CD4-positive, alpha-beta T cell (primary cell): ENCODE data around the gene PODNL1. TPM values are rescaled to one million over a fixed set of nuclear protein-coding genes. Genes with fewer than 3 reads are reported as not detected.

Experiments
- ATAC-seq: fragments of 200-7000 bp; cut with Tn5 transposase; one replicate; pipeline ENCODE4 v1.10.0; 2022; ENCODE audit warnings: mild to moderate bottlenecking; ENCODE audit not compliant: poor library complexity
- CTCF ChIA-PET: fragments of 350-600 bp; sonication (Branson Sonifier 250); formaldehyde crosslinking; loops from one replicate; lab custom pipeline; 2021; ENCODE audit warnings: antibody characterized with exemption, inconsistent platforms; lab: Charles Lee
- POLR2A ChIA-PET: fragments of 350-600 bp; sonication (Branson Sonifier 250); formaldehyde crosslinking; loops from one replicate; lab custom pipeline; 2021; ENCODE audit warnings: antibody characterized with exemption, inconsistent platforms; lab: Charles Lee
- DNase-seq, 14 experiments: peaks; one replicate each; pipeline ENCODE4 v3.0.0-alpha.2; 2013 to 2020; ENCODE audit warnings: mixed read lengths in 2 of 14
- H3K27ac ChIP-seq, 2 donors: one replicate each; pipeline versions ENCODE4 v1.5.1 to v1.7.0; 2013; ENCODE audit warnings: low read length in 2 of 2, low read depth in 1 of 2, mild to moderate bottlenecking in 1 of 2
- H3K27me3 ChIP-seq, 2 experiments: 1 replicate in 1 of 2; 2 replicates in 1 of 2; pipeline versions ENCODE4 v1.6.1 to v1.7.0; 2013; ENCODE audit warnings: low read length in 2 of 2, control low read depth in 1 of 2, mild to moderate bottlenecking in 1 of 2, moderate library complexity in 1 of 2; ENCODE audit not compliant: insufficient read depth in 2 of 2, control insufficient read depth in 1 of 2
- H3K36me3 ChIP-seq: one replicate; pipeline ENCODE4 v1.6.1; 2013; ENCODE audit warnings: low read length, control low read depth; ENCODE audit not compliant: insufficient read depth
- H3K4me1 ChIP-seq: one replicate; pipeline ENCODE4 v1.6.1; 2013; ENCODE audit warnings: low read length, control low read depth; ENCODE audit not compliant: insufficient read depth
- H3K4me3 ChIP-seq: one replicate; pipeline ENCODE4 v1.5.1; 2013; ENCODE audit warnings: mild to moderate bottlenecking, low read length, moderate library complexity
- H3K9me3 ChIP-seq, 2 experiments: 1 replicate in 1 of 2; 2 replicates in 1 of 2; pipeline versions ENCODE4 v1.6.1 to v1.7.0; 2013; ENCODE audit warnings: low read length in 2 of 2, mild to moderate bottlenecking in 2 of 2, control low read depth in 1 of 2, moderate library complexity in 1 of 2; ENCODE audit not compliant: control insufficient read depth in 1 of 2, insufficient read depth in 1 of 2
- H3K27ac Mint-ChIP-seq: one replicate; pipeline ENCODE4 v1.8.0; 2020; ENCODE audit warnings: mixed read lengths
- H3K27me3 Mint-ChIP-seq: one replicate; pipeline ENCODE4 v1.8.0; 2021; ENCODE audit warnings: mixed read lengths
- H3K36me3 Mint-ChIP-seq: one replicate; pipeline ENCODE4 v1.8.0; 2021; ENCODE audit warnings: low read depth, mixed read lengths
- H3K4me1 Mint-ChIP-seq: one replicate; pipeline ENCODE4 v1.8.0; 2021; ENCODE audit warnings: low read depth, mixed read lengths
- H3K4me3 Mint-ChIP-seq: one replicate; pipeline ENCODE4 v1.8.0; 2020; ENCODE audit warnings: mild to moderate bottlenecking, mixed read lengths
- H3K9me3 Mint-ChIP-seq: one replicate; pipeline ENCODE4 v1.8.0; 2020; ENCODE audit warnings: mixed read lengths
- CTCF ChIP-seq: fragments of 200-600 bp; IDR thresholded peaks from one replicate; pipeline ENCODE4 v1.8.0; 2022; ENCODE audit warnings: antibody characterized with exemption, mild to moderate bottlenecking
- intact Hi-C, 2 experiments: fragments of 100-400 bp; cut with DNase I in 1 of 2; cut with micrococcal nuclease in 1 of 2; formaldehyde crosslinking; loops; one replicate each; pipeline versions ENCODE4 v1.15.1 to v1.9.0; 2023 to 2025; cut with DNase I, micrococcal nuclease
- total RNA-seq, 174 experiments: library from RNA in 2 of 174; stranded (reverse) in 2 of 174; gene quantifications; one replicate each; pipeline ENCODE4 v1.2.3 and lab custom pipeline; 2021 to 2026

The PODNL1 gene
- total RNA-seq, 2 experiments from 2014 or later: not detected

- H3K4me1 ChIP-seq: peaks cover 19% of the 10 kb centered on the region
- intact Hi-C loops: loop anchor here in 1 of 2 experiments (5.0 kb wide), 2 partner anchors 99 to 784 kb away; partner anchors contain the start of genes RFX1 and ZNF333
- H3K36me3 Mint-ChIP-seq: peaks cover 25% of the 10 kb centered on the region
- H3K27ac Mint-ChIP-seq: no peak overlapping the region
- peaks cover 13% of the 10 kb centered on the region for H3K4me1 Mint-ChIP-seq
- no peaks in the 10 kb centered on the region for H3K27me3 Mint-ChIP-seq
- no peaks in the 10 kb centered on the region for H3K27me3 ChIP-seq
- H3K27ac ChIP-seq: no peak overlapping the region
- no peak overlapping the region for H3K4me3 ChIP-seq
- H3K9me3 Mint-ChIP-seq: no peaks in the 10 kb centered on the region
- CTCF ChIA-PET: no interaction called here
- peaks cover 21% of the 10 kb centered on the region for H3K36me3 ChIP-seq
- POLR2A ChIA-PET: no interaction called here
- H3K4me3 Mint-ChIP-seq: peak overlapping the region; percentile 42
- DNase-seq (no peak), ATAC-seq (no peak)
- no peaks in the 10 kb centered on the region for H3K9me3 ChIP-seq
- no peak for TF ChIP-seq CTCF
These were observed 29.5 kb downstream of the PODNL1 start for GRCh38 chr19:13908674-13909073.

DNA sequence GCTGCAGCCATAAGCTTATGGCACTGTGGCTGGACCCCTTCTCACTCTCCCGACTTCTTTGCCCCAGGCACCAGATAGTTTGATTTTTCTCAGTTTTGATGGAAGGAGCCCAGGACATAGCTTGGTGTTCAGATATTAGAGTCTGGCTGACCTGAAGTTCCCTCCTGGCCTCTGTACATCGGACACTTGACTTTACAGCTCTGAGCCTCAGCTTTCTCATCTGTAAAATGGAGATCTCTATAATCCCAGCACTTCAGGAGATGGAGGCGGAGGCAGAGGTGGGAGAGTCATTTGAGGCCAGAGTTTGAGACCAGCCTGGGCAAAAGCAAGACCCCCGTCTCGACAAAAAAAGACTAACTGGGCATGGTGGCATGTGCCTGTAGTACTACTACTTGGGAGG, 31.3 kb downstream of the PODNL1 start:
- no peaks in the 10 kb centered on the region for H3K9me3 ChIP-seq
- intact Hi-C loops: loop anchor here in 1 of 2 experiments (1.0 to 5.0 kb wide), 4 partner anchors 26 to 785 kb away; partner anchors contain the start of genes DCAF15, RFX1 and ZNF333
- TF ChIP-seq CTCF: no peak
- H3K27me3 Mint-ChIP-seq: no peaks in the 10 kb centered on the region
- no peak overlapping the region for H3K27ac ChIP-seq
- H3K27ac Mint-ChIP-seq: peak overlapping the region; percentile 28
- POLR2A ChIA-PET: interaction anchor here (0.8 to 2.7 kb wide), 5 partner anchors 10 to 125 kb away, joined by 4 to 9 read pairs (median 4); partner anchors contain the start of genes DCAF15, IL27RA and RFX1
- peaks cover 13% of the 10 kb centered on the region for H3K4me1 Mint-ChIP-seq
- no peaks in the 10 kb centered on the region for H3K27me3 ChIP-seq
- H3K9me3 Mint-ChIP-seq: no peaks in the 10 kb centered on the region
- H3K36me3 Mint-ChIP-seq: peaks cover 14% of the 10 kb centered on the region
- ATAC-seq: no peak
- peaks cover 24% of the 10 kb centered on the region for H3K4me1 ChIP-seq
- CTCF ChIA-PET: interaction anchor here (0.7 kb wide), 1 partner anchor 441 kb away, joined by 3 read pairs; no protein-coding TSS in a partner anchor
- peaks cover 9% of the 10 kb centered on the region for H3K36me3 ChIP-seq
- DNase-seq: no peak
- H3K4me3 Mint-ChIP-seq: peak overlapping the region; percentile 83
- H3K4me3 ChIP-seq: peak overlapping the region; percentile 77

DNA sequence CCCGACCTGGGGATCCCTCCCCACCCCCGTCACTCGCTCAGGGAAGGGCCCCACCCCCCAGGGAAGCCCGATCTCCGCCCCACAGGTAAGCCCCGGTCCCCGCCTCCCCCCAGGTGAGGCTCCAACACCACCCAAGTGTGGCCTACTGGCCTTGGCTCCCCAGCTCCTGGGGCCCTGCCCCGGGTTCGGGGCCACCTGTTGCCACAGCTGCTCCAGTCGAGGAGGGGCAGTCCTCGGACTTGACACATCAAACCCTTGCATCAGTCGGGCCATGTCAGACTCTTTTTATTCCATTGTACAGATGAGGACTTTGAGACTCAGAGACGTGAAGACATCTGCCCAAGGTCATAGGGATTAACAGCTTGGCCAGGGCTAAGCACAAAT, 31.7 kb downstream of the PODNL1 start:
- Histone ChIP-seq H3K36me3 (peaks cover 9% of the 10 kb centered on the region), H3K4me3 (peak overlapping the region; percentile 77), H3K4me1 (peaks cover 24% of the 10 kb centered on the region), H3K27ac (no peak overlapping the region), H3K27me3 (no peaks in the 10 kb centered on the region), H3K9me3 (no peaks in the 10 kb centered on the region)
- ATAC-seq: peak; percentile 50
- intact Hi-C loops: loop anchor here in 1 of 2 experiments (1.0 to 5.0 kb wide), 4 partner anchors 26 to 786 kb away; partner anchors contain the start of genes DCAF15, RFX1 and ZNF333
- H3K27me3 Mint-ChIP-seq: no peaks in the 10 kb centered on the region
- H3K9me3 Mint-ChIP-seq: no peaks in the 10 kb centered on the region
- POLR2A ChIA-PET: interaction anchor here (0.8 to 2.7 kb wide), 5 partner anchors 10 to 125 kb away, joined by 4 to 9 read pairs (median 4); partner anchors contain the start of genes DCAF15, IL27RA and RFX1
- peaks cover 12% of the 10 kb centered on the region for H3K36me3 Mint-ChIP-seq
- CTCF ChIA-PET: interaction anchor here (0.7 kb wide), 1 partner anchor 442 kb away, joined by 3 read pairs; no protein-coding TSS in a partner anchor
- peaks cover 13% of the 10 kb centered on the region for H3K4me1 Mint-ChIP-seq
- H3K27ac Mint-ChIP-seq: peak overlapping the region; percentile 28
- DNase-seq: peak in 11 of 14 experiments; percentile 13 to 64 (median 33)
- H3K4me3 Mint-ChIP-seq: peak overlapping the region; percentile 83
- no peak for TF ChIP-seq CTCF
